GM23338 (cell line): ENCODE data around the gene SRP68. TPM values are rescaled to one million over a fixed set of nuclear protein-coding genes. Genes with fewer than 3 reads are reported as not detected.
"Not testable (repeated sequence)": the region's sequence is repeated elsewhere in the genome, so short reads cannot be mapped to it uniquely, and the experiment has no call there.

ENCODE experiments used
- ATAC-seq: fragments of 200-7000 bp; cut with Tn5 transposase; 3 replicates; pipeline ENCODE4 v1.9.1; 2020
- DNase-seq: peaks from one replicate; pipeline ENCODE4 v3.0.0-alpha.2; 2015; ENCODE audit warnings: low spot score
- H2AFZ ChIP-seq: fragments of 200-600 bp; sonication (generic); 2 replicates; pipeline ENCODE4 v1.8.0; 2016; ENCODE audit warnings: antibody characterized with exemption, mild to moderate bottlenecking, moderate library complexity
- H3F3A ChIP-seq: fragments of 200-600 bp; sonication (generic); replicated peaks from 2 replicates; pipeline ENCODE4 v1.8.0; 2017; ENCODE audit warnings: antibody characterized with exemption, mixed run types, low read depth
- H3K27ac ChIP-seq: fragments of 200-600 bp; sonication (generic); 2 replicates; pipeline ENCODE4 v1.6.1; 2016; ENCODE audit warnings: low read depth
- H3K27me3 ChIP-seq: fragments of 200-600 bp; sonication (generic); 2 replicates; pipeline ENCODE4 v1.8.0; 2016; ENCODE audit warnings: mild to moderate bottlenecking, mixed run types, moderate library complexity; ENCODE audit not compliant: insufficient read depth
- H3K36me3 ChIP-seq: fragments of 200-600 bp; sonication (generic); 2 replicates; pipeline ENCODE4 v1.8.0; 2016; ENCODE audit warnings: mild to moderate bottlenecking; ENCODE audit not compliant: insufficient read depth
- H3K4me1 ChIP-seq: fragments of 200-600 bp; sonication (generic); 2 replicates; pipeline ENCODE4 v1.8.0; 2016; ENCODE audit warnings: mild to moderate bottlenecking, moderate library complexity; ENCODE audit not compliant: insufficient read depth
- H3K4me2 ChIP-seq: fragments of 200-600 bp; sonication (generic); 2 replicates; pipeline ENCODE4 v1.7.1; 2017; ENCODE audit warnings: mixed run types
- H3K4me3 ChIP-seq: fragments of 200-600 bp; sonication (generic); 2 replicates; pipeline ENCODE4 v1.6.1; 2016; ENCODE audit warnings: mixed run types
- H3K79me2 ChIP-seq: fragments of 200-600 bp; sonication (generic); replicated peaks from 2 replicates; pipeline ENCODE4 v1.8.0; 2017; ENCODE audit warnings: mild to moderate bottlenecking; ENCODE audit not compliant: insufficient read depth
- H3K9me2 ChIP-seq: fragments of 200-600 bp; sonication (generic); 2 replicates; pipeline ENCODE4 v1.8.0; 2017; ENCODE audit not compliant: insufficient read depth
- H4K20me1 ChIP-seq: fragments of 200-600 bp; sonication (generic); replicated peaks from 2 replicates; pipeline ENCODE4 v1.8.0; 2017; ENCODE audit warnings: mild to moderate bottlenecking; ENCODE audit not compliant: insufficient read depth
- H3K27ac Mint-ChIP-seq: 2 replicates; pipeline ENCODE4 v1.8.0; 2020; ENCODE audit warnings: inconsistent platforms, mild to moderate bottlenecking, moderate library complexity, mixed read lengths
- H3K27me3 Mint-ChIP-seq: 3 replicates; pipeline ENCODE4 v1.8.0; 2022; ENCODE audit warnings: low read depth, mild to moderate bottlenecking, moderate library complexity, mixed read lengths, inconsistent platforms; ENCODE audit not compliant: insufficient read depth, poor library complexity
- H3K36me3 Mint-ChIP-seq: 3 replicates; pipeline ENCODE4 v1.8.0; 2021; ENCODE audit warnings: low read depth, mild to moderate bottlenecking, inconsistent platforms, moderate library complexity, mixed read lengths
- H3K4me1 Mint-ChIP-seq: 3 replicates; pipeline ENCODE4 v1.8.0; 2020; ENCODE audit warnings: mild to moderate bottlenecking, inconsistent platforms, mixed read lengths
- H3K4me3 Mint-ChIP-seq: 3 replicates; pipeline ENCODE4 v1.8.0; 2021; ENCODE audit warnings: moderate library complexity, mild to moderate bottlenecking, inconsistent platforms, mixed read lengths
- H3K9me3 Mint-ChIP-seq: 3 replicates; pipeline ENCODE4 v1.8.0; 2020; ENCODE audit warnings: moderate library complexity, mild to moderate bottlenecking, inconsistent platforms, mixed read lengths
- CREB1 ChIP-seq: fragments of 250-450 bp; sonication (Bioruptor Pico); IDR thresholded peaks from 2 replicates; pipeline ENCODE4 v1.5.0; 2020; ENCODE audit warnings: low read depth, mild to moderate bottlenecking, moderate library complexity
- EZH2 ChIP-seq: fragments of 200-600 bp; sonication (generic); IDR thresholded peaks from one replicate; pipeline ENCODE4 v1.8.0; 2017; ENCODE audit warnings: antibody characterized with exemption, mild to moderate bottlenecking, low read depth; ENCODE audit not compliant: unreplicated experiment
- EZH2phosphoT487 ChIP-seq: fragments of 200-600 bp; sonication (generic); IDR thresholded peaks from one replicate; pipeline ENCODE4 v1.8.1; 2018; ENCODE audit warnings: antibody characterized with exemption; ENCODE audit not compliant: unreplicated experiment
- POLR2AphosphoS5 ChIP-seq: IDR thresholded peaks from 2 replicates; pipeline ENCODE4 v1.6.1; 2016; ENCODE audit warnings: antibody characterized with exemption, low read depth
- ZNF114 ChIP-seq: fragments of 250-450 bp; sonication (Bioruptor Pico); IDR thresholded peaks from 2 replicates; pipeline ENCODE4 v1.5.0; 2020; ENCODE audit warnings: mild to moderate bottlenecking, moderate library complexity
- polyA plus RNA-seq: library from polyadenylated mRNA; unstranded; fragments of >200 nt; fragmentation: Nextera tagmentation; extraction: Ambion mirVana; gene quantifications from 2 replicates; pipeline ENCODE4 v1.2.1, GENCODE V29; 2016
- total RNA-seq: library from RNA; depleted of rRNA; stranded (reverse); fragments of >200 nt; shearing (Covaris generic); gene quantifications from 2 replicates; pipeline ENCODE4 v1.2.3, GENCODE V29; 2014
- TF ChIP-seq, protein P1 (sequence below): IDR thresholded peaks from 2 replicates; pipeline ENCODE4 v1.6.1; 2016; ENCODE audit warnings: antibody characterized with exemption
- TF ChIP-seq, protein P2 (sequence below), 2 experiments: fragments of 200-600 bp in 1 of 2; sonication (generic) in 1 of 2; conservative IDR thresholded peaks; 2 replicates each; pipeline versions ENCODE4 v1.5.1 to v1.6.1; 2016 to 2017; ENCODE audit warnings: antibody characterized with exemption in 2 of 2, low read depth in 2 of 2, mild to moderate bottlenecking in 2 of 2, moderate library complexity in 1 of 2
- TF ChIP-seq, protein P3 (sequence below): IDR thresholded peaks from one replicate; pipeline ENCODE4 v1.6.1; 2018; ENCODE audit warnings: antibody characterized with exemption; ENCODE audit not compliant: unreplicated experiment

The SRP68 gene
- total and polyA plus RNA-seq, 2 experiments from 2014 or later, result 30.7 to 62.8 TPM

DNA sequence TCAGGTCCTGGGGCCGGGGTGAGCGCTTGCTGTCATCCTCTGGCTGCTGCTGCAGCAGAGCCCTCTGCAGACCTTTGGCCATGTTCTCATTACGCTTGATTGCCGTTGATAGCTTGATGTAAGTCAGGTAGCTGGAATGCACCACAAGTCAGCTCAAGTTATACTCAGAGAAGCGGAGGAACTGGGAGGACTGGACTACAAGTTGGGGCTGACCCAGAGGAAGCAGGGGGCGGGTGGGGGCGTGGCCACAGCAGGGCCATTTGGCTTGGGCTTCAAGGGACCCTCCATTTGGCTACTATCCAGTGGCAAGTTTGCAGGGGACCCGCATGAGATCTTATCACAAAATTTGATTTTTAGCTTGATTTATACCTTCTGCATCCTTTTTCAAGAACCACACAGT is 26.3 kb downstream of the SRP68 start (continued):
- TF ChIP-seq, protein P1, sequence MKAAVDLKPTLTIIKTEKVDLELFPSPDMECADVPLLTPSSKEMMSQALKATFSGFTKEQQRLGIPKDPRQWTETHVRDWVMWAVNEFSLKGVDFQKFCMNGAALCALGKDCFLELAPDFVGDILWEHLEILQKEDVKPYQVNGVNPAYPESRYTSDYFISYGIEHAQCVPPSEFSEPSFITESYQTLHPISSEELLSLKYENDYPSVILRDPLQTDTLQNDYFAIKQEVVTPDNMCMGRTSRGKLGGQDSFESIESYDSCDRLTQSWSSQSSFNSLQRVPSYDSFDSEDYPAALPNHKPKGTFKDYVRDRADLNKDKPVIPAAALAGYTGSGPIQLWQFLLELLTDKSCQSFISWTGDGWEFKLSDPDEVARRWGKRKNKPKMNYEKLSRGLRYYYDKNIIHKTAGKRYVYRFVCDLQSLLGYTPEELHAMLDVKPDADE, result no peak
- TF ChIP-seq EZH2phosphoT487 (no peak), EZH2 (no peak), CREB1 (no peak), POLR2AphosphoS5 (no peak), ZNF114 (CRISPR knock-in tag) (no peak)
- TF ChIP-seq, protein P2, sequence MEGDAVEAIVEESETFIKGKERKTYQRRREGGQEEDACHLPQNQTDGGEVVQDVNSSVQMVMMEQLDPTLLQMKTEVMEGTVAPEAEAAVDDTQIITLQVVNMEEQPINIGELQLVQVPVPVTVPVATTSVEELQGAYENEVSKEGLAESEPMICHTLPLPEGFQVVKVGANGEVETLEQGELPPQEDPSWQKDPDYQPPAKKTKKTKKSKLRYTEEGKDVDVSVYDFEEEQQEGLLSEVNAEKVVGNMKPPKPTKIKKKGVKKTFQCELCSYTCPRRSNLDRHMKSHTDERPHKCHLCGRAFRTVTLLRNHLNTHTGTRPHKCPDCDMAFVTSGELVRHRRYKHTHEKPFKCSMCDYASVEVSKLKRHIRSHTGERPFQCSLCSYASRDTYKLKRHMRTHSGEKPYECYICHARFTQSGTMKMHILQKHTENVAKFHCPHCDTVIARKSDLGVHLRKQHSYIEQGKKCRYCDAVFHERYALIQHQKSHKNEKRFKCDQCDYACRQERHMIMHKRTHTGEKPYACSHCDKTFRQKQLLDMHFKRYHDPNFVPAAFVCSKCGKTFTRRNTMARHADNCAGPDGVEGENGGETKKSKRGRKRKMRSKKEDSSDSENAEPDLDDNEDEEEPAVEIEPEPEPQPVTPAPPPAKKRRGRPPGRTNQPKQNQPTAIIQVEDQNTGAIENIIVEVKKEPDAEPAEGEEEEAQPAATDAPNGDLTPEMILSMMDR (conservative IDR thresholded peaks at IDR 0.05; ENCODE audit: low read depth in 2 of 2), result no peak
- TF ChIP-seq, protein P3, sequence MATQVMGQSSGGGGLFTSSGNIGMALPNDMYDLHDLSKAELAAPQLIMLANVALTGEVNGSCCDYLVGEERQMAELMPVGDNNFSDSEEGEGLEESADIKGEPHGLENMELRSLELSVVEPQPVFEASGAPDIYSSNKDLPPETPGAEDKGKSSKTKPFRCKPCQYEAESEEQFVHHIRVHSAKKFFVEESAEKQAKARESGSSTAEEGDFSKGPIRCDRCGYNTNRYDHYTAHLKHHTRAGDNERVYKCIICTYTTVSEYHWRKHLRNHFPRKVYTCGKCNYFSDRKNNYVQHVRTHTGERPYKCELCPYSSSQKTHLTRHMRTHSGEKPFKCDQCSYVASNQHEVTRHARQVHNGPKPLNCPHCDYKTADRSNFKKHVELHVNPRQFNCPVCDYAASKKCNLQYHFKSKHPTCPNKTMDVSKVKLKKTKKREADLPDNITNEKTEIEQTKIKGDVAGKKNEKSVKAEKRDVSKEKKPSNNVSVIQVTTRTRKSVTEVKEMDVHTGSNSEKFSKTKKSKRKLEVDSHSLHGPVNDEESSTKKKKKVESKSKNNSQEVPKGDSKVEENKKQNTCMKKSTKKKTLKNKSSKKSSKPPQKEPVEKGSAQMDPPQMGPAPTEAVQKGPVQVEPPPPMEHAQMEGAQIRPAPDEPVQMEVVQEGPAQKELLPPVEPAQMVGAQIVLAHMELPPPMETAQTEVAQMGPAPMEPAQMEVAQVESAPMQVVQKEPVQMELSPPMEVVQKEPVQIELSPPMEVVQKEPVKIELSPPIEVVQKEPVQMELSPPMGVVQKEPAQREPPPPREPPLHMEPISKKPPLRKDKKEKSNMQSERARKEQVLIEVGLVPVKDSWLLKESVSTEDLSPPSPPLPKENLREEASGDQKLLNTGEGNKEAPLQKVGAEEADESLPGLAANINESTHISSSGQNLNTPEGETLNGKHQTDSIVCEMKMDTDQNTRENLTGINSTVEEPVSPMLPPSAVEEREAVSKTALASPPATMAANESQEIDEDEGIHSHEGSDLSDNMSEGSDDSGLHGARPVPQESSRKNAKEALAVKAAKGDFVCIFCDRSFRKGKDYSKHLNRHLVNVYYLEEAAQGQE, result no peak

DNA sequence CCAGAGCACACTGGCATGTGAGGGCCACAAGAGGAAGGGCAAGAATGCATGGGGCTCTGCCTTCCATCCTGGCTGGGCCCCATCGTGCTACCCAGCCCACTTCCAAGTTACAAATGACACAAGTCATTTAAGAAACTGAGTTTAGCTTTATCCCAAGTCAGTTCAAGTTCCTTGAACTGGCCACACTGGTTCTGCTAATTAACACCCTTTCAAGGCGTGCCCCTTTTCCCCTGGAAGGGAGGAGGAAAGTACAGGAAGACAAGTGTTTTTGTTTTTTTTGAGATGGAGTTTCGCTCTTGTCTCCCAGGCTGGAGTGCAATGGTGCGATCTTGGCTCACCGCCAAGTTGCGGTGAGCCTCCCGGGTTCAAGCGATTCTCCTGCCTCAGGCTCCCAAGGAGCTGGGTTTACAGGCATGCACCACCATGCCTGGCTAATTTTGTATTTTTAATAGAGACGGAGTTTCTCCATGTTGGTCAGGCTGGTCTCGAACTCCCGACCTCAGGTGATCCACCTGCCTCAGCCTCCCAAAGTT is 27.8 kb downstream of the SRP68 start:
- H3K27me3 ChIP-seq, ATAC-seq, H3K9me3 Mint-ChIP-seq, H3K27me3 Mint-ChIP-seq, H3K4me2 ChIP-seq, H3K27ac ChIP-seq, H3K4me3 ChIP-seq, H3K4me1 ChIP-seq, H3K79me2 ChIP-seq, H3K9me2 ChIP-seq, H4K20me1 ChIP-seq, H3K4me3 Mint-ChIP-seq, H3K27ac Mint-ChIP-seq, H2AFZ ChIP-seq, DNase-seq: not testable (repeated sequence)
- H3K36me3 Mint-ChIP-seq, result peaks cover 84% of the 10 kb centered on the region
- peaks cover 18% of the 10 kb centered on the region for H3K4me1 Mint-ChIP-seq
- Histone ChIP-seq H3K36me3 (peaks cover 59% of the 10 kb centered on the region), H3F3A (peaks cover 12% of the 10 kb centered on the region; the same call in 1 of the 2 replicates)

DNA sequence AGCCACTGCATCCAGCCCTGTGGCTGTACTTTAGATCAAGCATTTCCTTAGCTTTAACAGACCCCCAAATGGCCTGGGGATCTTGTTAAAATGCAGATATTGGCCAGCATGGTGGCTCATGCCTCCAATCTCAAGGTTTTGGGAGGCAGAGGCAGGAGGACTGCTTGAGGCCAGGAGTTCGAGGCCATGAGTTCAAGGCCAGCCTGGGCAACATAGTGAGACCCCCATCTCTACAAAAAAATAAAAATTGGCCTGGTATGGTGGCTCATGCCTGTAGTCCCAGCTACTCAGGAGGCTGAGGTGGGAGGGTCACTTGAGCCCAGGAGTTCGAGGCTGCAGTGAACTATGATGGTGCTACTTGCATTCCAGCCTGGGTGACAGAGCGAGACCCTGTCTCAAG is 29.4 kb downstream of the SRP68 start:
- H3K36me3 ChIP-seq, result peaks cover 62% of the 10 kb centered on the region
- H3K9me2 ChIP-seq, H4K20me1 ChIP-seq, H3K4me3 Mint-ChIP-seq, H3K9me3 Mint-ChIP-seq, H3K4me1 ChIP-seq, H3K27ac ChIP-seq, H2AFZ ChIP-seq, H3K79me2 ChIP-seq, H3K4me2 ChIP-seq, DNase-seq, H3K27me3 ChIP-seq, H3K27ac Mint-ChIP-seq, ATAC-seq, H3K27me3 Mint-ChIP-seq, H3K4me3 ChIP-seq: not testable (repeated sequence)
- Mint-ChIP-seq H3K4me1 (peaks cover 15% of the 10 kb centered on the region), H3K36me3 (peaks cover 83% of the 10 kb centered on the region)
- peaks cover 22% of the 10 kb centered on the region; the same call in 1 of the 2 replicates for H3F3A ChIP-seq
